HEK293 (cell line): ENCODE data around the gene VSTM2L.

Experiments used
- CTCF ChIA-PET: fragments of 350-600 bp; formaldehyde crosslinking; extraction: SDS; loops from one replicate; lab custom pipeline; 2021; ENCODE audit warnings: antibody characterized with exemption; lab: Yijun Ruan, JAX
- POLR2A ChIA-PET: fragments of 300-600 bp; formaldehyde crosslinking; extraction: SDS; loops from one replicate; lab custom pipeline; 2020; ENCODE audit warnings: antibody characterized with exemption, inconsistent platforms; lab: Yijun Ruan, JAX
- H3K27ac ChIP-seq: fragments of 200-500 bp; sonication (Bioruptor generic); 2 replicates; pipeline ENCODE4 v1.5.1; 2014; ENCODE audit warnings: low read depth, low read length, control low read depth, inconsistent platforms; ENCODE audit errors: extremely low read depth
- H3K36me3 ChIP-seq, 2 experiments: fragments of 200-500 bp in 1 of 2; sonication (Bioruptor generic) in 1 of 2; 1 replicate in 1 of 2; 2 replicates in 1 of 2; pipeline ENCODE4 v1.5.1; 2014 to 2017; ENCODE audit warnings: inconsistent platforms in 2 of 2, low read length in 2 of 2; ENCODE audit not compliant: control insufficient read depth in 2 of 2, insufficient read depth in 1 of 2
- H3K4me1 ChIP-seq: fragments of 200-500 bp; sonication (Bioruptor generic); 2 replicates; pipeline ENCODE4 v1.5.1; 2014; ENCODE audit warnings: mild to moderate bottlenecking, low read length, inconsistent platforms; ENCODE audit not compliant: control insufficient read depth, insufficient read depth
- H3K4me3 ChIP-seq: 2 replicates; pipeline ENCODE4 v1.5.1; 2011; ENCODE audit warnings: low read depth, mild to moderate bottlenecking, control low read depth, low read length, moderate library complexity
- H3K9me3 ChIP-seq: fragments of 200-500 bp; sonication (Bioruptor generic); 2 replicates; pipeline ENCODE4 v1.5.1; 2014; ENCODE audit warnings: low read depth, low read length, inconsistent platforms; ENCODE audit not compliant: control insufficient read depth, insufficient read depth
- MZF1 ChIP-seq: fragments of 450-650 bp; formaldehyde crosslinking; IDR thresholded peaks from 2 replicates; pipeline ENCODE4 v1.5.1; 2017; ENCODE audit warnings: missing biosample characterization, missing genetic modification characterization, borderline replicate concordance
- OSR2 ChIP-seq: fragments of 450-650 bp; formaldehyde crosslinking; IDR thresholded peaks from 2 replicates; pipeline ENCODE4 v1.5.1; 2016; ENCODE audit warnings: missing biosample characterization, missing genetic modification characterization
- TCF7L2 ChIP-seq: IDR thresholded peaks from 2 replicates; pipeline ENCODE4 v1.6.1; 2011; ENCODE audit warnings: low read depth, mild to moderate bottlenecking, inconsistent platforms, low read length, moderate library complexity, borderline replicate concordance
- YY2 ChIP-seq: fragments of 450-650 bp; formaldehyde crosslinking; IDR thresholded peaks from 2 replicates; pipeline ENCODE4 v1.5.1; 2016; ENCODE audit warnings: missing biosample characterization, missing genetic modification characterization
- ZNF112 ChIP-seq: fragments of 450-650 bp; formaldehyde crosslinking; IDR thresholded peaks from 2 replicates; pipeline ENCODE4 v1.5.0; 2017; ENCODE audit warnings: missing biosample characterization, missing genetic modification characterization
- ZNF23 ChIP-seq: fragments of 450-650 bp; formaldehyde crosslinking; IDR thresholded peaks from 2 replicates; pipeline ENCODE4 v1.5.1; 2016; ENCODE audit warnings: missing biosample characterization, missing genetic modification characterization, borderline replicate concordance
- ZNF341 ChIP-seq: fragments of 450-650 bp; formaldehyde crosslinking; IDR thresholded peaks from 2 replicates; pipeline ENCODE4; 2016; ENCODE audit warnings: low read depth, missing biosample characterization, missing genetic modification characterization
- ZNF37A ChIP-seq: fragments of 450-650 bp; IDR thresholded peaks from 2 replicates; pipeline ENCODE4 v1.5.1; 2018; ENCODE audit warnings: missing biosample characterization, missing genetic modification characterization
- ZNF423 ChIP-seq: fragments of 450-650 bp; formaldehyde crosslinking; IDR thresholded peaks from 2 replicates; pipeline ENCODE4 v1.5.1; 2016; ENCODE audit warnings: missing biosample characterization, missing genetic modification characterization
- ZNF555 ChIP-seq: fragments of 450-650 bp; formaldehyde crosslinking; conservative IDR thresholded peaks from 2 replicates; pipeline ENCODE4 v1.5.1; 2017; ENCODE audit warnings: missing biosample characterization, mild to moderate bottlenecking, missing genetic modification characterization, inconsistent platforms
- ZNF585B ChIP-seq: fragments of 450-650 bp; formaldehyde crosslinking; IDR thresholded peaks from 2 replicates; pipeline ENCODE4 v1.5.1; 2016; ENCODE audit warnings: missing biosample characterization, missing genetic modification characterization
- ZNF624 ChIP-seq: fragments of 450-650 bp; formaldehyde crosslinking; IDR thresholded peaks from 2 replicates; pipeline ENCODE4 v1.5.1; 2017; ENCODE audit warnings: missing biosample characterization, missing genetic modification characterization
- ZNF629 ChIP-seq: fragments of 450-650 bp; formaldehyde crosslinking; IDR thresholded peaks from 2 replicates; pipeline ENCODE4 v1.5.1; 2017; ENCODE audit warnings: missing biosample characterization, missing genetic modification characterization
- ZSCAN16 ChIP-seq: fragments of 450-650 bp; formaldehyde crosslinking; IDR thresholded peaks from 2 replicates; pipeline ENCODE4 v1.5.1; 2016; ENCODE audit warnings: missing biosample characterization, missing genetic modification characterization
- TF ChIP-seq, protein P1 (sequence below): fragments of 450-650 bp; formaldehyde crosslinking; IDR thresholded peaks from 2 replicates; pipeline ENCODE4 v1.5.1; 2016; ENCODE audit warnings: missing biosample characterization, missing genetic modification characterization, low read depth
- TF ChIP-seq, protein P2 (sequence below): fragments of 450-650 bp; formaldehyde crosslinking; IDR thresholded peaks from 2 replicates; pipeline ENCODE4 v1.5.1; 2016; ENCODE audit warnings: missing biosample characterization, missing genetic modification characterization
- TF ChIP-seq, protein P3 (sequence below): fragments of 450-650 bp; formaldehyde crosslinking; IDR thresholded peaks from 2 replicates; pipeline ENCODE4 v1.5.1; 2016; ENCODE audit warnings: missing biosample characterization, missing genetic modification characterization
- TF ChIP-seq, protein P4 (sequence below): fragments of 450-650 bp; formaldehyde crosslinking; IDR thresholded peaks from 2 replicates; pipeline ENCODE4 v1.5.1; 2017; ENCODE audit warnings: missing biosample characterization, missing genetic modification characterization

Gene VSTM2L

DNA sequence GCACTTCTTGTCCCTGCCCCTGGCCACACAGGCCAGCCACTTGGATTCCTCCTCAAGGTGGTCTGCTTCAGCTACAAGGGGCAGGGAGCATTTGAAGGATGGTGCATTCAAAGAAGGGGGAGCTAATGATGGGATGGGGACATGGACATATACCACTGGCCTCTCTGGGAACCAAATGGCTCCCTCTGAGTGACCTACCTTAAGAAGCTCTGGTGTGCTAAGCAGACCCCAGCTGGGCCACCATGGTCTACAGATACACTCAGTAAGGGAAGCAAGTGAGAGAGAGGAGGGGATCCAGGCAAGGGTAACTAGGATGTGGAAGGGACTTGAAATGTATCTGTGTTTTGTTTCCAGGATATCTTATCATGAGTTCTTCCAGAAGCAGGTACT, 67.9 kb downstream of the VSTM2L start (continued):
- TF ChIP-seq YY2 (tag by site-specific recombination) = no peak
- TF ChIP-seq ZNF629 (tag by site-specific recombination) = no peak
- no peak for TF ChIP-seq ZNF555 (tag by site-specific recombination)
- TF ChIP-seq ZNF341 = no peak
- TF ChIP-seq, protein P1, sequence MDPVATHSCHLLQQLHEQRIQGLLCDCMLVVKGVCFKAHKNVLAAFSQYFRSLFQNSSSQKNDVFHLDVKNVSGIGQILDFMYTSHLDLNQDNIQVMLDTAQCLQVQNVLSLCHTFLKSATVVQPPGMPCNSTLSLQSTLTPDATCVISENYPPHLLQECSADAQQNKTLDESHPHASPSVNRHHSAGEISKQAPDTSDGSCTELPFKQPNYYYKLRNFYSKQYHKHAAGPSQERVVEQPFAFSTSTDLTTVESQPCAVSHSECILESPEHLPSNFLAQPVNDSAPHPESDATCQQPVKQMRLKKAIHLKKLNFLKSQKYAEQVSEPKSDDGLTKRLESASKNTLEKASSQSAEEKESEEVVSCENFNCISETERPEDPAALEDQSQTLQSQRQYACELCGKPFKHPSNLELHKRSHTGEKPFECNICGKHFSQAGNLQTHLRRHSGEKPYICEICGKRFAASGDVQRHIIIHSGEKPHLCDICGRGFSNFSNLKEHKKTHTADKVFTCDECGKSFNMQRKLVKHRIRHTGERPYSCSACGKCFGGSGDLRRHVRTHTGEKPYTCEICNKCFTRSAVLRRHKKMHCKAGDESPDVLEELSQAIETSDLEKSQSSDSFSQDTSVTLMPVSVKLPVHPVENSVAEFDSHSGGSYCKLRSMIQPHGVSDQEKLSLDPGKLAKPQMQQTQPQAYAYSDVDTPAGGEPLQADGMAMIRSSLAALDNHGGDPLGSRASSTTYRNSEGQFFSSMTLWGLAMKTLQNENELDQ (tag by site-specific recombination) = no peak
- TF ChIP-seq, protein P2, sequence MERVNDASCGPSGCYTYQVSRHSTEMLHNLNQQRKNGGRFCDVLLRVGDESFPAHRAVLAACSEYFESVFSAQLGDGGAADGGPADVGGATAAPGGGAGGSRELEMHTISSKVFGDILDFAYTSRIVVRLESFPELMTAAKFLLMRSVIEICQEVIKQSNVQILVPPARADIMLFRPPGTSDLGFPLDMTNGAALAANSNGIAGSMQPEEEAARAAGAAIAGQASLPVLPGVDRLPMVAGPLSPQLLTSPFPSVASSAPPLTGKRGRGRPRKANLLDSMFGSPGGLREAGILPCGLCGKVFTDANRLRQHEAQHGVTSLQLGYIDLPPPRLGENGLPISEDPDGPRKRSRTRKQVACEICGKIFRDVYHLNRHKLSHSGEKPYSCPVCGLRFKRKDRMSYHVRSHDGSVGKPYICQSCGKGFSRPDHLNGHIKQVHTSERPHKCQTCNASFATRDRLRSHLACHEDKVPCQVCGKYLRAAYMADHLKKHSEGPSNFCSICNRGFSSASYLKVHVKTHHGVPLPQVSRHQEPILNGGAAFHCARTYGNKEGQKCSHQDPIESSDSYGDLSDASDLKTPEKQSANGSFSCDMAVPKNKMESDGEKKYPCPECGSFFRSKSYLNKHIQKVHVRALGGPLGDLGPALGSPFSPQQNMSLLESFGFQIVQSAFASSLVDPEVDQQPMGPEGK = no peak
- no peak for TF ChIP-seq ZNF624 (tag by site-specific recombination)
- no peak for TF ChIP-seq ZNF423 (tag by site-specific recombination)
- TF ChIP-seq ZNF23 = no peak
- TF ChIP-seq MZF1 (tag by site-specific recombination) = no peak

DNA sequence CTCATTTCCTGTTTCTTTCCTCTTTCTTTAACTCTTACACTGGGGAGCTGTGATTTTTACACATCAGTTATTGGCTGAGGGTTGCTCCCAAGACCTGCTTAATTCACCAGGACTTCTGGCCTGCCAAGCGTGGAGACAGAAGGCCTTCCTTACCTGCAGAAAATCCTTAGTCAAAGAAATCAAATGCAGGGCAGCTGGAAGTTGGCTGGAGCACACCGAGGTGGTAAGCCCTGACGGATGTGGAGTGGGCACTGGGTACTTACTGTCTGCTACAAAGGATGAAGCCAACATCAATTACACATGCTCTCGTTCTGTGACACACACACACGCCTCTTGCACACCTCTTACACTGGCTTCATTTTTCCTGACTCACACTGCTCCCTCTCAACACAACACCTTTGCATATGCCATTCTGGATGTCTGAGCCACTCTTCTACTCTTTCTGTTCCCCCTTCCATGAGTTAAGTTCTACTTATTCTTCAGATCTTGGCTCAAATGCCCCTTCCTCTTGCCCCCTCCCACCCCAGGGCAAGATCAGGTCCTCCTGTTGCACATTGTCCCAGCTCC, 68.7 kb downstream of the VSTM2L start:
- Histone ChIP-seq H3K4me1 (no peaks in the 10 kb centered on the region), H3K27ac (no peak overlapping the region), H3K9me3 (no peaks in the 10 kb centered on the region), H3K4me3 (no peak overlapping the region)
- POLR2A ChIA-PET = no interaction called here
- CTCF ChIA-PET = interaction anchor here (0.6 to 0.7 kb wide), 2 partner anchors 234 to 246 kb away, joined by 3 to 4 read pairs; no protein-coding TSS in a partner anchor
- TF ChIP-seq ZSCAN16 = no peak
- TF ChIP-seq ZNF585B (tag by site-specific recombination) = no peak
- TF ChIP-seq ZNF37A = no peak
- TF ChIP-seq, protein P2 = no peak
- TF ChIP-seq, protein P3, sequence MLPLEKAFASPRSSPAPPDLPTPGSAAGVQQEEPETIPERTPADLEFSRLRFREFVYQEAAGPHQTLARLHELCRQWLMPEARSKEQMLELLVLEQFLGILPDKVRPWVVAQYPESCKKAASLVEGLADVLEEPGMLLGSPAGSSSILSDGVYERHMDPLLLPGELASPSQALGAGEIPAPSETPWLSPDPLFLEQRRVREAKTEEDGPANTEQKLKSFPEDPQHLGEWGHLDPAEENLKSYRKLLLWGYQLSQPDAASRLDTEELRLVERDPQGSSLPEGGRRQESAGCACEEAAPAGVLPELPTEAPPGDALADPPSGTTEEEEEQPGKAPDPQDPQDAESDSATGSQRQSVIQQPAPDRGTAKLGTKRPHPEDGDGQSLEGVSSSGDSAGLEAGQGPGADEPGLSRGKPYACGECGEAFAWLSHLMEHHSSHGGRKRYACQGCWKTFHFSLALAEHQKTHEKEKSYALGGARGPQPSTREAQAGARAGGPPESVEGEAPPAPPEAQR (tag by site-specific recombination) = no peak
- no peak for TF ChIP-seq ZNF112 (tag by site-specific recombination)
- TF ChIP-seq, protein P4, sequence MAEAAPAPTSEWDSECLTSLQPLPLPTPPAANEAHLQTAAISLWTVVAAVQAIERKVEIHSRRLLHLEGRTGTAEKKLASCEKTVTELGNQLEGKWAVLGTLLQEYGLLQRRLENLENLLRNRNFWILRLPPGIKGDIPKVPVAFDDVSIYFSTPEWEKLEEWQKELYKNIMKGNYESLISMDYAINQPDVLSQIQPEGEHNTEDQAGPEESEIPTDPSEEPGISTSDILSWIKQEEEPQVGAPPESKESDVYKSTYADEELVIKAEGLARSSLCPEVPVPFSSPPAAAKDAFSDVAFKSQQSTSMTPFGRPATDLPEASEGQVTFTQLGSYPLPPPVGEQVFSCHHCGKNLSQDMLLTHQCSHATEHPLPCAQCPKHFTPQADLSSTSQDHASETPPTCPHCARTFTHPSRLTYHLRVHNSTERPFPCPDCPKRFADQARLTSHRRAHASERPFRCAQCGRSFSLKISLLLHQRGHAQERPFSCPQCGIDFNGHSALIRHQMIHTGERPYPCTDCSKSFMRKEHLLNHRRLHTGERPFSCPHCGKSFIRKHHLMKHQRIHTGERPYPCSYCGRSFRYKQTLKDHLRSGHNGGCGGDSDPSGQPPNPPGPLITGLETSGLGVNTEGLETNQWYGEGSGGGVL (tag by site-specific recombination) = no peak
- no peak for TF ChIP-seq TCF7L2
- TF ChIP-seq OSR2 (tag by site-specific recombination) = no peak
- TF ChIP-seq, all 188 proteins: peak for 0
- no peaks in the 10 kb centered on the region for H3K36me3 ChIP-seq
